ENCODE results near the gene ZNF37A.
"Not testable (repeated sequence)": the region's sequence is repeated elsewhere in the genome, so short reads cannot be mapped to it uniquely, and the experiment has no call there.

Gene ZNF37A

GRCh38 chr10:38150891-38151463, 56.8 kb downstream of the ZNF37A start:
- not testable (repeated sequence) for DNase-seq (ENCODE audit: low spot score)

GRCh38 chr10:38156416-38157269, 62.5 kb downstream of the ZNF37A start:
- DNase-seq (ENCODE audit: low spot score) = no peak

GRCh38 chr10:38157270-38157685, 63.1 kb downstream of the ZNF37A start:
- DNase-seq (ENCODE audit: low spot score) = no peak

GRCh38 chr10:38159004-38159403, 64.9 kb downstream of the ZNF37A start:
- DNase-seq (ENCODE audit: low spot score) = no peak

- no peak for DNase-seq (ENCODE audit: low spot score)
Observed at GRCh38 chr10:38163617-38164016, 69.5 kb downstream of the ZNF37A start.

- no peak for DNase-seq (ENCODE audit: low spot score)
Observed at GRCh38 chr10:38174336-38174735, 80.2 kb downstream of the ZNF37A start.

GRCh38 chr10:38184477-38184876, 90.3 kb downstream of the ZNF37A start:
- DNase-seq (ENCODE audit: low spot score) = no peak
